ENCODE data around the gene MON1B.
A peak's percentile ranks its signal among the peaks of the same experiment; 100 is the strongest.
"Not testable (repeated sequence)": the region's sequence is repeated elsewhere in the genome, so short reads cannot be mapped to it uniquely, and the experiment has no call there.

MON1B gene

GRCh38 chr16:77183137-77183536, 7.9 kb upstream of the MON1B start:
- no peak for TF ChIP-seq CTCF (IDR thresholded peaks at IDR 0.05; ENCODE audit: control insufficient read depth, extremely low read depth, insufficient read depth)
- H3K4me3 ChIP-seq (ENCODE audit: low read depth, low read length), result no peak overlapping the region
- peak; percentile 32 for DNase-seq (ENCODE audit: low read depth)

- DNase-seq (ENCODE audit: low read depth); H3K4me3 ChIP-seq (ENCODE audit: low read depth, low read length): not testable (repeated sequence)
These were observed 4.7 kb upstream of the MON1B start for GRCh38 chr16:77186298-77186697.

- H3K4me3 ChIP-seq (ENCODE audit: low read depth, low read length), result peak overlapping the region; percentile 73
- no peak for DNase-seq (ENCODE audit: low read depth)
- TF ChIP-seq CTCF (IDR thresholded peaks at IDR 0.05; ENCODE audit: control insufficient read depth, extremely low read depth, insufficient read depth), result no peak
These were observed 856 bp upstream of the MON1B start for GRCh38 chr16:77190190-77190477.

- no peak for DNase-seq (ENCODE audit: low read depth)
- no peak for TF ChIP-seq CTCF (IDR thresholded peaks at IDR 0.05; ENCODE audit: control insufficient read depth, extremely low read depth, insufficient read depth)
- peak overlapping the region; percentile 73 for H3K4me3 ChIP-seq (ENCODE audit: low read depth, low read length)
These were observed 424 bp downstream of the MON1B start for GRCh38 chr16:77191259-77191969.

GRCh38 chr16:77193377-77193776, 2.4 kb downstream of the MON1B start:
- no peak for TF ChIP-seq CTCF (IDR thresholded peaks at IDR 0.05; ENCODE audit: control insufficient read depth, extremely low read depth, insufficient read depth)
- H3K4me3 ChIP-seq (ENCODE audit: low read depth, low read length), result no peak overlapping the region
- no peak for DNase-seq (ENCODE audit: low read depth)

GRCh38 chr16:77194295-77195231, 3.6 kb downstream of the MON1B start:
- no peak for DNase-seq (ENCODE audit: low read depth)
- no peak overlapping the region for H3K4me3 ChIP-seq (ENCODE audit: low read depth, low read length)
- TF ChIP-seq CTCF (IDR thresholded peaks at IDR 0.05; ENCODE audit: control insufficient read depth, extremely low read depth, insufficient read depth), result no peak

GRCh38 chr16:77195411-77195810, 4.4 kb downstream of the MON1B start:
- DNase-seq (ENCODE audit: low read depth), result no peak
- H3K4me3 ChIP-seq (ENCODE audit: low read depth, low read length), result no peak overlapping the region
- TF ChIP-seq CTCF (IDR thresholded peaks at IDR 0.05; ENCODE audit: control insufficient read depth, extremely low read depth, insufficient read depth), result no peak

All from LNCaP clone FGC (cell line).